ENCODE data around the gene RALY. TPM values are rescaled to one million over a fixed set of nuclear protein-coding genes. Genes with fewer than 3 reads are reported as not detected.

RALY gene
- total RNA-seq, 4 donors from 2014 or later: 71.6 to 166 (median 149) TPM

DNA sequence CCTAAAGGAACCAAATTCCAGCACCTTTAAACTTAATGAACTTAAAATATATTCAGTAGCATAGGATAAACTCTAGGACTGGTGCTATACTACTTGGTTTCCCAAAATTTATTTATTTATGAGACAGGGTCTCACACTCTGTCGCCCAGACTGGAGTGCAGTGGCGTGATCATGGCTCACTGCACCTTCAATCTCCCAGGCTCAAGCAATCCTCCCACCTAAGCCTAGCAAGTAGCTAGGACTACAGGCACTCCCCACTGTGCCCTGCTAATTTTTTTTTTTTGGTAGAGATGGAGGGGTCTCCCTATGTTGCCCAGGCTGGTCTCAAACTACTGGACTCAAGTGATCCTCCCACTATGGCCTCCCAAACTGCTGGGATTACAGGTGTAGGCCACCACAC lies 96.9 kb downstream of the RALY start:
- Histone ChIP-seq H3K27ac (no peak overlapping the region), H3K36me3 (peaks cover 0 to 63% (median 28%) of the 10 kb centered on the region in 4 donors), H3K27me3 (no peaks in the 10 kb centered on the region), H3K9me3 (no peaks in the 10 kb centered on the region), H3K4me3 (no peak overlapping the region), H3K4me1 (no peaks in the 10 kb centered on the region)
- intact Hi-C loops (cut with DNase I; ENCODE audit: low total_unique reads): no loop called here
- in situ Hi-C loops (cut with MboI; ENCODE audit: low pct_ligation_motif_present in 1 of 4, low pct_unique_long_range_greater_than_20kb in 1 of 4, low sequenced_read_pairs in 3 of 4): no loop called here
- DNase-seq: no peak
- TF ChIP-seq EP300 (IDR thresholded peaks at IDR 0.05; ENCODE audit: low read depth) (no peak), POLR2A (IDR thresholded peaks at IDR 0.05) (no peak), POLR2AphosphoS5 (IDR thresholded peaks at IDR 0.05) (no peak)
- TF ChIP-seq, protein P1, sequence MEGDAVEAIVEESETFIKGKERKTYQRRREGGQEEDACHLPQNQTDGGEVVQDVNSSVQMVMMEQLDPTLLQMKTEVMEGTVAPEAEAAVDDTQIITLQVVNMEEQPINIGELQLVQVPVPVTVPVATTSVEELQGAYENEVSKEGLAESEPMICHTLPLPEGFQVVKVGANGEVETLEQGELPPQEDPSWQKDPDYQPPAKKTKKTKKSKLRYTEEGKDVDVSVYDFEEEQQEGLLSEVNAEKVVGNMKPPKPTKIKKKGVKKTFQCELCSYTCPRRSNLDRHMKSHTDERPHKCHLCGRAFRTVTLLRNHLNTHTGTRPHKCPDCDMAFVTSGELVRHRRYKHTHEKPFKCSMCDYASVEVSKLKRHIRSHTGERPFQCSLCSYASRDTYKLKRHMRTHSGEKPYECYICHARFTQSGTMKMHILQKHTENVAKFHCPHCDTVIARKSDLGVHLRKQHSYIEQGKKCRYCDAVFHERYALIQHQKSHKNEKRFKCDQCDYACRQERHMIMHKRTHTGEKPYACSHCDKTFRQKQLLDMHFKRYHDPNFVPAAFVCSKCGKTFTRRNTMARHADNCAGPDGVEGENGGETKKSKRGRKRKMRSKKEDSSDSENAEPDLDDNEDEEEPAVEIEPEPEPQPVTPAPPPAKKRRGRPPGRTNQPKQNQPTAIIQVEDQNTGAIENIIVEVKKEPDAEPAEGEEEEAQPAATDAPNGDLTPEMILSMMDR (IDR thresholded peaks at IDR 0.05): no peak
- 100% methylated on average over 2 of the region's 2 CpGs for WGBS, 2 donors (ENCODE audit: low coverage in 1 of 2)

GRCh38 chr20:34091637-34092200 lies 98.0 kb downstream of the RALY start:
- TF ChIP-seq POLR2A (IDR thresholded peaks at IDR 0.05) (no peak), POLR2AphosphoS5 (IDR thresholded peaks at IDR 0.05) (no peak), EP300 (IDR thresholded peaks at IDR 0.05; ENCODE audit: low read depth) (no peak)
- TF ChIP-seq, protein P1 (IDR thresholded peaks at IDR 0.05): no peak
- in situ Hi-C loops (cut with MboI; ENCODE audit: low pct_ligation_motif_present in 1 of 4, low pct_unique_long_range_greater_than_20kb in 1 of 4, low sequenced_read_pairs in 3 of 4) (no loop called here), intact Hi-C loops (cut with DNase I; ENCODE audit: low total_unique reads) (no loop called here)
- Histone ChIP-seq H3K9me3 (no peaks in the 10 kb centered on the region), H3K36me3 (peaks cover 0 to 70% (median 32%) of the 10 kb centered on the region in 4 donors), H3K4me3 (no peak overlapping the region), H3K27me3 (no peaks in the 10 kb centered on the region), H3K27ac (no peak overlapping the region), H3K4me1 (no peaks in the 10 kb centered on the region)
- no peak for DNase-seq
- WGBS, 2 donors (ENCODE audit: low coverage in 1 of 2): 90 to 96% methylated on average over 6 of the region's 6 CpGs

- WGBS, 2 donors (ENCODE audit: low coverage in 1 of 2): 89% methylated on average over 2 of the region's 2 CpGs
- Histone ChIP-seq H3K9me3 (no peaks in the 10 kb centered on the region), H3K36me3 (peaks cover 0 to 86% (median 34%) of the 10 kb centered on the region in 4 donors), H3K4me3 (no peak overlapping the region), H3K4me1 (no peaks in the 10 kb centered on the region), H3K27me3 (no peaks in the 10 kb centered on the region), H3K27ac (no peak overlapping the region)
- intact Hi-C loops (cut with DNase I; ENCODE audit: low total_unique reads): no loop called here
- no peak for DNase-seq
- TF ChIP-seq EP300 (IDR thresholded peaks at IDR 0.05; ENCODE audit: low read depth): no peak
- no peak for TF ChIP-seq POLR2AphosphoS5 (IDR thresholded peaks at IDR 0.05)
- TF ChIP-seq, protein P1 (IDR thresholded peaks at IDR 0.05): no peak
- TF ChIP-seq POLR2A (IDR thresholded peaks at IDR 0.05): no peak
- in situ Hi-C loops (cut with MboI; ENCODE audit: low pct_ligation_motif_present in 1 of 4, low pct_unique_long_range_greater_than_20kb in 1 of 4, low sequenced_read_pairs in 3 of 4): no loop called here
Measured at GRCh38 chr20:34093895-34094294, 100.2 kb downstream of the RALY start.

DNA sequence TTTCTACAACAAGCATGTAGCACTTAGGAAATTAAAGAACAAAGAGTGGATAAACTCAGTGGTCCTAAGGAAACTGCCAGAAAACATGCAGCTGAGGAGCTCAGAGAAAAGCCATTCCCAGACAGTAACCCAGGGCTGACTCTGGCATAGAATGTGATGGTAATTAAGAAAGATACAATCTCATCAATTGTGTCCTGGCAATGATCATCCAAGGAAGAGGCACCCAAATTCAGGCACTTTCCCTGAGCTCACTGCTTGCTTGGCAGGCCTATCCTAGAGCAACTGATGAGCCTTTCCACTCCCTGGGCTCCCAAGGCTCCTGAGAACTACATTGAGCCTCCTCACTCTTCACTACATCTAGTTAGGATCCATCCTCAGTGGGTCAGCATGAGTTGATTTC lies 102.1 kb downstream of the RALY start:
- DNase-seq: no peak
- no peaks in the 10 kb centered on the region for H3K4me1 ChIP-seq
- no peak overlapping the region for H3K27ac ChIP-seq
- intact Hi-C loops (cut with DNase I; ENCODE audit: low total_unique reads): no loop called here
- peaks cover 0 to 69% (median 34%) of the 10 kb centered on the region in 4 donors for H3K36me3 ChIP-seq
- in situ Hi-C loops (cut with MboI; ENCODE audit: low pct_ligation_motif_present in 1 of 4, low pct_unique_long_range_greater_than_20kb in 1 of 4, low sequenced_read_pairs in 3 of 4): no loop called here
- no peak for TF ChIP-seq POLR2A (IDR thresholded peaks at IDR 0.05)
- TF ChIP-seq POLR2AphosphoS5 (IDR thresholded peaks at IDR 0.05): no peak
- no peak for TF ChIP-seq EP300 (IDR thresholded peaks at IDR 0.05; ENCODE audit: low read depth)
- TF ChIP-seq, protein P1 (IDR thresholded peaks at IDR 0.05): no peak
- H3K4me3 ChIP-seq: no peak overlapping the region
- no peaks in the 10 kb centered on the region for H3K9me3 ChIP-seq
- H3K27me3 ChIP-seq: no peaks in the 10 kb centered on the region
